Measurements from ENCODE around the gene CTPS2. TPM values are rescaled to one million over a fixed set of nuclear protein-coding genes. Genes with fewer than 3 reads are reported as not detected.

The CTPS2 gene
- total RNA-seq, 2 donors from 2014 or later: 7.9 to 12.0 TPM

- H3K36me3 ChIP-seq: no peaks in the 10 kb centered on the region
- H3K27ac ChIP-seq: peak overlapping the region; percentile 72 to 80
- H3K27me3 ChIP-seq (replicated peaks; ENCODE audit: insufficient read depth): no peaks in the 10 kb centered on the region
- no peaks in the 10 kb centered on the region for H3K9me3 ChIP-seq
- peak overlapping the region; percentile 87 for H3K4me3 ChIP-seq
- no peaks in the 10 kb centered on the region for H3K4me1 ChIP-seq (ENCODE audit: control insufficient read depth in 1 of 2, low read depth in 2 of 2)
- no peak for ATAC-seq (ENCODE audit: insufficient number of reproducible peaks, low FRiP score, low read depth)
- DNase-seq (ENCODE audit: low spot score): no peak
- no peak for TF ChIP-seq CTCF (IDR thresholded peaks at IDR 0.05)
Observed at GRCh38 chrX:16711219-16711811, 1.2 kb downstream of the CTPS2 start.

- no peaks in the 10 kb centered on the region for H3K36me3 ChIP-seq
- no peaks in the 10 kb centered on the region for H3K4me1 ChIP-seq (ENCODE audit: control insufficient read depth in 1 of 2, low read depth in 2 of 2)
- TF ChIP-seq CTCF (IDR thresholded peaks at IDR 0.05): no peak
- ATAC-seq (ENCODE audit: insufficient number of reproducible peaks, low FRiP score, low read depth) (no peak), DNase-seq (ENCODE audit: low spot score) (no peak)
- H3K27ac ChIP-seq: no peak overlapping the region
- H3K27me3 ChIP-seq (replicated peaks; ENCODE audit: insufficient read depth): no peaks in the 10 kb centered on the region
- H3K4me3 ChIP-seq: no peak overlapping the region
- no peaks in the 10 kb centered on the region for H3K9me3 ChIP-seq
Observed at GRCh38 chrX:16708016-16708415, 4.5 kb downstream of the CTPS2 start.

GRCh38 chrX:16705370-16705769 is 7.1 kb downstream of the CTPS2 start:
- no peak for TF ChIP-seq CTCF (IDR thresholded peaks at IDR 0.05)
- DNase-seq (ENCODE audit: low spot score): no peak
- H3K4me3 ChIP-seq: no peak overlapping the region
- no peak for ATAC-seq (ENCODE audit: insufficient number of reproducible peaks, low FRiP score, low read depth)
- no peaks in the 10 kb centered on the region for H3K9me3 ChIP-seq
- H3K36me3 ChIP-seq: no peaks in the 10 kb centered on the region
- H3K27ac ChIP-seq: no peak overlapping the region
- no peaks in the 10 kb centered on the region for H3K4me1 ChIP-seq (ENCODE audit: control insufficient read depth in 1 of 2, low read depth in 2 of 2)
- no peaks in the 10 kb centered on the region for H3K27me3 ChIP-seq (replicated peaks; ENCODE audit: insufficient read depth)

- DNase-seq (ENCODE audit: low spot score) (no peak), ATAC-seq (ENCODE audit: insufficient number of reproducible peaks, low FRiP score, low read depth) (no peak)
- Histone ChIP-seq H3K9me3 (no peaks in the 10 kb centered on the region), H3K4me1 (ENCODE audit: control insufficient read depth in 1 of 2, low read depth in 2 of 2) (no peaks in the 10 kb centered on the region), H3K27me3 (replicated peaks; ENCODE audit: insufficient read depth) (no peaks in the 10 kb centered on the region), H3K4me3 (no peak overlapping the region), H3K27ac (no peak overlapping the region), H3K36me3 (peaks cover 3% of the 10 kb centered on the region)
- TF ChIP-seq CTCF (IDR thresholded peaks at IDR 0.05): no peak
Observed at GRCh38 chrX:16702700-16703599, 9.5 kb downstream of the CTPS2 start.

GRCh38 chrX:16700734-16701133 is 11.7 kb downstream of the CTPS2 start:
- peaks cover 3% of the 10 kb centered on the region for H3K36me3 ChIP-seq
- no peak for ATAC-seq (ENCODE audit: insufficient number of reproducible peaks, low FRiP score, low read depth)
- H3K4me3 ChIP-seq: no peak overlapping the region
- H3K27me3 ChIP-seq (replicated peaks; ENCODE audit: insufficient read depth): no peaks in the 10 kb centered on the region
- H3K27ac ChIP-seq: no peak overlapping the region
- DNase-seq (ENCODE audit: low spot score): no peak
- H3K9me3 ChIP-seq: no peaks in the 10 kb centered on the region
- no peak for TF ChIP-seq CTCF (IDR thresholded peaks at IDR 0.05)
- H3K4me1 ChIP-seq (ENCODE audit: control insufficient read depth in 1 of 2, low read depth in 2 of 2): no peaks in the 10 kb centered on the region

Measured in thoracic aorta (tissue), 2 donors.